Muscle layer of duodenum (tissue), 2 donors: ENCODE results near the gene DUOX1.

ENCODE experiments used
- H3K27ac ChIP-seq: one replicate; pipeline ENCODE4 v1.7.0; 2013; ENCODE audit warnings: mild to moderate bottlenecking, low read length
- H3K27me3 ChIP-seq: one replicate; pipeline ENCODE4 v1.7.0; 2013; ENCODE audit warnings: low read depth, mild to moderate bottlenecking, control low read depth, low read length
- H3K36me3 ChIP-seq, 2 donors: one replicate each; pipeline ENCODE4 v1.7.0; 2013; ENCODE audit warnings: low read length in 2 of 2, control low read depth in 1 of 2, mild to moderate bottlenecking in 1 of 2; ENCODE audit not compliant: insufficient read depth in 2 of 2, control insufficient read depth in 1 of 2
- H3K4me1 ChIP-seq, 2 donors: one replicate each; pipeline ENCODE4 v1.7.0; 2013; ENCODE audit warnings: low read length in 2 of 2, mild to moderate bottlenecking in 2 of 2, control low read depth in 1 of 2, moderate library complexity in 1 of 2; ENCODE audit not compliant: insufficient read depth in 2 of 2, control insufficient read depth in 1 of 2
- H3K4me3 ChIP-seq, 2 donors: one replicate each; pipeline ENCODE4 v1.7.0; 2013; ENCODE audit warnings: low read length in 2 of 2, low read depth in 1 of 2, mild to moderate bottlenecking in 1 of 2
- H3K9me3 ChIP-seq, 2 donors: one replicate each; pipeline ENCODE4 v1.7.0; 2013; ENCODE audit warnings: low read length in 2 of 2, control low read depth in 1 of 2, mild to moderate bottlenecking in 1 of 2; ENCODE audit not compliant: control insufficient read depth in 1 of 2
- donor health status: healthy.

DUOX1 gene

DNA sequence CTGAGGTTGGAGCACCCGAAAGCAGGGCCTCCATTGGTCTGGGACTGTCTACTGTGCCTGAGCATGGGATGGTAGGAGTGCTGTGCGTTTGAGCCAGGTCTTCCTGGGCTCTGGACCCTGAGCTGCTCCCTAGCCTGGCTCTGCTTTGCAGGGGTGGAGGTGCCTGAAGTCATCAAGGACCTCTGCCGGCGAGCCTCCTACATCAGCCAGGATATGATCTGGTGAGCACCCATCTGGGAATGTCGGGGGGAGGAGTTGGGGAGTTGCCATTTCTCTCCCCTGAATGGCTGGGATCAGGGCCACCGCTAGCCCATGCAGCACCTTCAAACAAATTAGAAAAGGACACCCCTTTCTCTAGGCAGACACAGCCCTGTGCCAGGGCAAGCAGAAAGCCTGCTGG is 20.7 kb downstream of the DUOX1 start:
- Histone ChIP-seq H3K27ac (no peak overlapping the region), H3K4me3 (no peak overlapping the region), H3K4me1 (no peaks in the 10 kb centered on the region), H3K36me3 (peaks cover 0 to 7% of the 10 kb centered on the region in 2 donors), H3K9me3 (no peaks in the 10 kb centered on the region), H3K27me3 (no peaks in the 10 kb centered on the region)

DNA sequence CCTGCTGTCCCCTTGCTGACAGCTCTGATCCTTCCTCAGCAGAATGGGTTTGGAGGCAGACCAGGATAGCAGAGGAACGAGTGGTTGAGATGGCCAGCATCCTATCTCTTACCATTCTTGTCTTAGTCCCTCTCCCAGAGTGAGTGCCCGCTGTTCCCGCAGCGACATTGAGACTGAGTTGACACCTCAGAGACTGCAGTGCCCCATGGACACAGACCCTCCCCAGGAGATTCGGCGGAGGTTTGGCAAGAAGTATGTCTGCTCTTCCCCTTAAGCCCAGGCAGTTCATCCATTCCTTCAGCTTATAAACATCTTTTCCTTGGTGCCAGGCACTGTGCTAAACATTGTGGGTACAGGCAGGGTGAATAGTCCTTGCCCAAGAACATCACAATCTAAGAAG is 21.2 kb downstream of the DUOX1 start:
- Histone ChIP-seq H3K9me3 (no peaks in the 10 kb centered on the region), H3K4me3 (no peak overlapping the region), H3K4me1 (no peaks in the 10 kb centered on the region), H3K27me3 (no peaks in the 10 kb centered on the region), H3K27ac (no peak overlapping the region), H3K36me3 (peaks cover 0 to 7% of the 10 kb centered on the region in 2 donors)

DNA sequence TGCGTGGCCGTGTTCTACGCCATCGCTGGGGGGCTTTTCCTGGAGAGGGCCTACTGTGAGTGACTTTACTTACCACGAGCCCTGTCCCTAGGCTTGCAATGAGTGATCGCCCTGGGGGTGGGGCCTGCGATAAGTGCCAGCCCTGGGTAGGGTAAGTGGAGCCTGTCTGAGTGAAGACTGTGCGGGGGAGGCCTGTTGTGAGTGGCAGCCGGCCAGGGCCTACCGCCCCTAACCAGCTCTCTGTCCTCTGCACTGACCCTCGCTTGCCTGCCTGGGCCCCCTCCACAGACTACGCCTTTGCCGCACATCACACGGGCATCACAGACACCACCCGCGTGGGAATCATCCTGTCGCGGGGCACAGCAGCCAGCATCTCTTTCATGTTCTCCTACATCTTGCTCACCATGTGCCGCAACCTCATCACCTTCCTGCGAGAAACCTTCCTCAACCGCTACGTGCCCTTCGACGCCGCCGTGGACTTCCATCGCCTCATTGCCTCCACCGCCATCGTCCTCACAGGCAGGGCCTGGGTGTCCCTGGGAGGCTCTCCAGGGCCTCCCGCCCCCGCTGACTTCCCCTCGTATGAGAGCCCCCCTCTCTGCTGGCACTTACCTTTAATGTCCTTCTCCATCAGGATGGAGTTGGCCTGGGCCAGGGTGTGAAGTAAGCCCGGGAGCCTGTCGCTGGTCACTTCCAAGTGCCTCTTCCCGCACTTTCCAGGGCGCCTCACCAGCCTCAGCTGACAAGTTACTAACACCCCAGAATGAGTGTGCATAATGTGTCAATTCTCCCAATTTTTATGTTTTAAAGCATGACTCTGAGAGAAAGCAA is 22.4 kb downstream of the DUOX1 start:
- Histone ChIP-seq H3K36me3 (peaks cover 0 to 7% of the 10 kb centered on the region in 2 donors), H3K4me3 (no peak overlapping the region), H3K27ac (no peak overlapping the region), H3K9me3 (no peaks in the 10 kb centered on the region), H3K4me1 (no peaks in the 10 kb centered on the region), H3K27me3 (no peaks in the 10 kb centered on the region)

DNA sequence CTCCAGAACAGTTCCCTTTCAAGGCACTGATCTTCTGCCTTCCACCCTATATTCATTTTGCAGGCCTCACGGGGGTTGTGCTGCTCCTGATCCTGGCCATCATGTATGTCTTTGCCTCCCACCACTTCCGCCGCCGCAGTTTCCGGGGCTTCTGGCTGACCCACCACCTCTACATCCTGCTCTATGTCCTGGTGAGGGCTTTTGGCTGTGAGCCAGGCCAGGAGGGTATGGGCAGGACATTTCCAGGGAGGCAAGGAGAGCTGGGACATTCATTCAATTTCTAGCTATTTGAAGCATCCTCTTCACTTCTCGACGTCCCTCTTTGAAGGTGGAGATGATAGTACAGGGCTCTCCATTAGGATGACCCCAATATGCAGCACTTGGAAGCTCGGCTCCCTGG is 25.9 kb downstream of the DUOX1 start:
- Histone ChIP-seq H3K27ac (no peak overlapping the region), H3K9me3 (no peaks in the 10 kb centered on the region), H3K4me1 (no peaks in the 10 kb centered on the region), H3K4me3 (no peak overlapping the region), H3K27me3 (no peaks in the 10 kb centered on the region), H3K36me3 (peaks cover 0 to 7% of the 10 kb centered on the region in 2 donors)

DNA sequence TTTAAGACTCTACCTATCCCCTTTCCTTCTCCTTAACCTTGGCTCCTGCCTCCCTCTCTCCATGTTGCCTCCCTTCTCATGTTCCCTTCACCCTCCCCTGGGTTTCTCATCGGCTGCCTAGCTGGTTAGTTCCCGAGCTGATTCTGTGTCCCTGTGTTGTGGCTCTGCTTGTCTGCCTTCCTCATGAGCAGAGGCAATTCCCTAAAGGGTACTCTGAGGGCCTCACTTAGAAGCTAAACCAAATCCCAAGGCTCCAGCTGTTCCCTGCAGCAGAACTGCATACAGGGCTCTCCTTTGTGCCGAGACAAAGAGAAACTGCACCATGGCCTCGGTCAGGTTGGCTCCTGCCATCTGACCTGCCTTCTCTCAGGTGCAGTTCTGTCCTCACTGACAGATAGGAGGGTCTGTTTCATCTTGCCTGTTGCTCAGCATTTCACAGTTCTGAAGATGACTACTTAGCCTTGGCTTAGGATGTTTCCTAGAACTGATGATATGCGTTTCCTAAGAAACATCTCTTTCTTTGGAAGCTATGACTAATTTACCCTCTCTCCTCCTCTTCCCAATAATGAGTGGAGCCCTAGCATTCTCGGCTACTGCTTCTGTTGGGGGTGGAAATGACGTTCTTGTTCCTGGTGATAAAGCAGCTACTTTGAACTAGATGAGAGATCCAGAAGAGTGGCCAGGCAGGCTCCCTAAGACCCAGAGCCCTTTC is 27.1 kb downstream of the DUOX1 start:
- H3K27me3 ChIP-seq, result no peaks in the 10 kb centered on the region
- H3K4me1 ChIP-seq, result no peaks in the 10 kb centered on the region
- H3K36me3 ChIP-seq, result peaks cover 0 to 6% of the 10 kb centered on the region in 2 donors
- no peaks in the 10 kb centered on the region for H3K9me3 ChIP-seq
- no peak overlapping the region for H3K27ac ChIP-seq
- H3K4me3 ChIP-seq, result no peak overlapping the region

DNA sequence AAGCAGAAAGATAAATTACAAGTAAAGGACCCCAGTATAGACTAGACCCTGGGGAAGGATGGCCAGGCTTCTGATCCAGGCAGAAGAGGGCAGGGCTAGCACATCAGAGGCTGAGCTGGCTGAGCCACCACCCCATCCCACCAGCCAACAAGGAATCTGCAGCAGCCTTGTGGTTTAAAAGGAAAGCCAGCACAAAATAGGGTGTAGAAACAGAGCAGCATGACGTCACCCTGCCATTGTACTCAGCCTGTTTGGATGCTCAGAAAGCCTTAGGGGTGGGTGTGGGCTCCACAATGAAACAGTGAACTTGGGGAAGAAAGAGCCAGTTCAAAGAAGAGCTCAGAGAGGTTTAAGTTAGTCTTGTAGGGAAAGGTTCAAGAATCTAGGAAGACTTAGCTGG is 28.2 kb downstream of the DUOX1 start:
- no peaks in the 10 kb centered on the region for H3K9me3 ChIP-seq
- no peak overlapping the region for H3K27ac ChIP-seq
- H3K4me1 ChIP-seq, result peaks cover 0 to 4% of the 10 kb centered on the region in 2 donors
- H3K27me3 ChIP-seq, result no peaks in the 10 kb centered on the region
- no peaks in the 10 kb centered on the region for H3K36me3 ChIP-seq
- no peak overlapping the region for H3K4me3 ChIP-seq

DNA sequence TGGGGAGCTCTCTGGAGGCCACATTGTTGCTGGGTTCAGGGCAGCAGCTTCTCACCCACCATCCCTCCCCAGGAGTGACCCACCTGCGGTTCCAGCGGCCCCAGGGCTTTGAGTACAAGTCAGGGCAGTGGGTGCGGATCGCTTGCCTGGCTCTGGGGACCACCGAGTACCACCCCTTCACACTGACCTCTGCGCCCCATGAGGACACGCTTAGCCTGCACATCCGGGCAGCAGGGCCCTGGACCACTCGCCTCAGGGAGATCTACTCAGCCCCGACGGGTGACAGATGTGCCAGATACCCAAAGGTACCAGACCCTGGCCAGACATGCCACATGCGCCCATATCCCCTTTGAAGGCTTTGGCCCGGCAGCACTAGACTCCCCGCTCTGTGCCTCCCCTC is 31.9 kb downstream of the DUOX1 start:
- Histone ChIP-seq H3K27me3 (no peaks in the 10 kb centered on the region), H3K27ac (no peak overlapping the region), H3K9me3 (no peaks in the 10 kb centered on the region), H3K4me1 (peaks cover 0 to 11% of the 10 kb centered on the region in 2 donors), H3K36me3 (no peaks in the 10 kb centered on the region), H3K4me3 (no peak overlapping the region)

DNA sequence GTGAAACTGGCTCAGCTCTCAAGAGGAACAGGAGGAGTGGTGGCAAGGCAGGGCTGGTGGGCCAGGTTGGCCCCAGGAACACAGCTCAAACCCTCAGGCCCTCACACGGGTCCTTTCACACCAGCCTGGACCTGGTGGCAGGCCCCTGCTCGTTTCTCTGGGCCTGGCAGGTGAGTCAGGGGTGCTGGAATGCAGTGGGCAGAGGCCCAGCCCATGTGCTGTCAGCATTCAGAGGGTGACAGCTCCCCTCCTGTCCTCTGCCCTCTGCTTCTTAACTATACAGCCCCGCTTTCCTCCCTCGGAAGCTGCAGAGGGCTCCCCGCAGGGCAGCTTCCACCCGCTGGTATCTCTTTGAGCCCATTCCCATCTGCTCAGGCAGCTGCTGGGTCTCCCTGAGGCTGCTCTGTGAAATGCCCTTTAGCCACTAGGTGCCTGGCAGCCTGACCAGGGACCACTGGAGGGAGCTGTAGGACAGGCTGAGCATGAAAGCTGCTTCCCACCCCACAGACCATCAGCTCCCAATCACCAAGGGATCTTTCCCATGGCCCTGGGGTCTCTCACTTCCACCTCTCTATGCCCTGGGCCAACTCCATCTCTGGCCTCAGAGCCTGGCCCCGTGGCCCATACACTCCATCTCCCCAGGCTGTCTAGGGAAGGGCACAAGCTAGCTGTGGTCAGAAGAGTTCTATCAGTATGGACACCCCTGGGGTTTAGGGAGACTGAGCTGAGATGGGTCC is 33.1 kb downstream of the DUOX1 start:
- Histone ChIP-seq H3K4me1 (peaks cover 3 to 11% of the 10 kb centered on the region in 2 donors), H3K36me3 (no peaks in the 10 kb centered on the region), H3K27me3 (no peaks in the 10 kb centered on the region), H3K27ac (no peak overlapping the region), H3K9me3 (no peaks in the 10 kb centered on the region), H3K4me3 (no peak overlapping the region)

DNA sequence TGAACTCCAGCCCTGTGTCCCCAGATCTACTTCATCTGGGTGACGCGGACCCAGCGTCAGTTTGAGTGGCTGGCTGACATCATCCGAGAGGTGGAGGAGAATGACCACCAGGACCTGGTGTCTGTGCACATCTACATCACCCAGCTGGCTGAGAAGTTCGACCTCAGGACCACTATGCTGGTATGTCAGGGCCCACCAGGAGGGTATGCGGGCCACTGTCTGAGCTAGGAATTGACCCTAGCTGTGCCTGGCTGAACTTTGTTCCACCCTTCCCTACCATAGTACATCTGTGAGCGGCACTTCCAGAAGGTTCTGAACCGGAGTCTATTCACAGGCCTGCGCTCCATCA is 33.7 kb downstream of the DUOX1 start:
- no peaks in the 10 kb centered on the region for H3K36me3 ChIP-seq
- H3K27ac ChIP-seq, result no peak overlapping the region
- H3K27me3 ChIP-seq, result no peaks in the 10 kb centered on the region
- H3K9me3 ChIP-seq, result no peaks in the 10 kb centered on the region
- peaks cover 3 to 11% of the 10 kb centered on the region in 2 donors for H3K4me1 ChIP-seq
- no peak overlapping the region for H3K4me3 ChIP-seq

DNA sequence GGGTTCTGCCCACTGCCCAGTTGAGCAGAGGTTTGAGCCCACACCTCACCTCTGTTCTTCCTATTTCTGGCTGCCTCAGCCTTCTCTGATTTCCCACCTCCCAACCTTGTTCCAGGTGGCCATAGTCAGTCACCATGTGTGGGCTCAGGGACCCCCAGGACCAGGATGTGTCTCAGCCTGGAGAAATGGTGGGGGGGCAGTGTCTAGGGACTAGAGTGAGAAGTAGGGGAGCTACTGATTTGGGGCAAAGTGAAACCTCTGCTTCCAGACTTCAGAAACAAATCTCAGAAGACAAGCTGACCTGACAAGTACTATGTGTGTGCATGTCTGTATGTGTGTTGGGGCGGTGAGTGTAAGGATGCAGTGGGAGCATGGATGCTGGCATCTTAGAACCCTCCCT is 35.1 kb downstream of the DUOX1 start:
- Histone ChIP-seq H3K9me3 (no peaks in the 10 kb centered on the region), H3K36me3 (no peaks in the 10 kb centered on the region), H3K4me1 (peaks cover 3 to 11% of the 10 kb centered on the region in 2 donors), H3K27me3 (no peaks in the 10 kb centered on the region), H3K4me3 (no peak overlapping the region), H3K27ac (no peak overlapping the region)

DNA sequence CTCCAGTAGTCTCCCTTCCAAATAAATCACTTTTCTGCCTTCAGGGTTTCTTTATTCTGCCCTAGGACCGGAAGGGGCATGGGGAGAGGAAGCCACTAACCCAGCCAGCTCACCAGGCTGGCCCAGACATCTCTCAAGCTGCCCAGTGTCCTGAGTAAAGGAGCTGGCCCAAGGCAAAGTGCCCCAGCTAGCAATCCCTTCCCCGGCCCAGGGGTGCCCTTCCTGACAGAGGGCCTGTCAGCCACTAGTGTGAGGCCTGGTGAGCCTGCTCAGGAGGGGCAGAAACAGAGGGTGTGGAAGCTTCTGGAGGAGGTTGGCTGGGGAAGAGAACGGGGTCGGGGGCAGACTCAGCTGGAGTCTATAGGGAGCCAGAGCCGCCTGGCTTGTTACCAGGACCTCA is 35.7 kb downstream of the DUOX1 start:
- Histone ChIP-seq H3K36me3 (no peaks in the 10 kb centered on the region), H3K4me3 (no peak overlapping the region), H3K27me3 (no peaks in the 10 kb centered on the region), H3K9me3 (no peaks in the 10 kb centered on the region), H3K4me1 (peaks cover 3 to 11% of the 10 kb centered on the region in 2 donors), H3K27ac (no peak overlapping the region)
